HL-60 (cell line): ENCODE measurements around the gene TUBE1.
"Not testable (repeated sequence)": the region's sequence is repeated elsewhere in the genome, so short reads cannot be mapped to it uniquely, and the experiment has no call there.

ENCODE experiments used
- DNase-seq, 2 experiments: peaks; one replicate each; pipeline ENCODE4 v3.0.0-alpha.2; 2010 to 2020; ENCODE audit warnings: low read depth in 1 of 2, low spot score in 1 of 2
- H3K27ac ChIP-seq: fragments of 250-450 bp; sonication (Bioruptor Pico); replicated peaks from 2 replicates; pipeline ENCODE4 v1.5.1; 2020; ENCODE audit warnings: mild to moderate bottlenecking, moderate library complexity
- H3K27me3 ChIP-seq: fragments of 250-450 bp; sonication (Bioruptor Pico); 2 replicates; pipeline ENCODE4 v1.5.1; 2021; ENCODE audit warnings: mild to moderate bottlenecking, moderate library complexity; ENCODE audit not compliant: insufficient read depth, poor library complexity, severe bottlenecking
- H3K4me3 ChIP-seq: replicated peaks from 2 replicates; pipeline ENCODE4 v1.5.1; 2011; ENCODE audit warnings: mild to moderate bottlenecking, control low read depth, low read length; ENCODE audit not compliant: insufficient read depth
- GABPA ChIP-seq: IDR thresholded peaks from 2 replicates; pipeline ENCODE4 v1.6.1; 2012; ENCODE audit warnings: low read depth
- POLR2AphosphoS5 ChIP-seq: IDR thresholded peaks from 2 replicates; pipeline ENCODE4 v1.6.1; 2012; ENCODE audit warnings: low read depth
- SPI1 ChIP-seq: IDR thresholded peaks from 2 replicates; pipeline ENCODE4 v1.6.1; 2012; ENCODE audit warnings: low read depth, mild to moderate bottlenecking, borderline replicate concordance
- TF ChIP-seq, protein P1 (sequence below): IDR thresholded peaks from 2 replicates; pipeline ENCODE4 v1.6.1; 2012; ENCODE audit warnings: low read depth; ENCODE audit not compliant: insufficient replicate concordance
- TF ChIP-seq, protein P2 (sequence below): IDR thresholded peaks from one replicate; pipeline ENCODE4 v1.5.1; 2011; ENCODE audit warnings: low read length, control low read depth, inconsistent platforms; ENCODE audit not compliant: insufficient read depth

The TUBE1 gene

DNA sequence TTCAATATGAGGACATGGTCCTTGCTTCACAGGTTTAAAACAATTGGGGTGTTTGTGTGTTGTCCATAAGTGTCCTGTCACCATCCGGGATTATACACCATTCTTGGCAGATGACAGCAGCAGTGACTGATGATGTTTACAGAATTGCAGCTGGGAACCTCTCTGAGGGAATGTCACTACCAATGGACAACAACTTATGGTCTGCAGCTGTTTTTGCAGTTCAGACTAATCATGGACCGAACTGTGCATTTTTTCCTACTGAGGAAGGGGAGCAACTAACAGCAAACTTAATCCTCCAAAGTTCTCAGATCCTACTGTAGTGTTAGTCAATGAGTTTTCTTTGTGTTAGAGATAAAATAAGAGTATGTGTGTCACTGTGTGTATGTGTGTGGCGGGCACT is 26.1 kb upstream of the TUBE1 start:
- H3K27ac ChIP-seq: no peak overlapping the region
- no peak for DNase-seq

DNA sequence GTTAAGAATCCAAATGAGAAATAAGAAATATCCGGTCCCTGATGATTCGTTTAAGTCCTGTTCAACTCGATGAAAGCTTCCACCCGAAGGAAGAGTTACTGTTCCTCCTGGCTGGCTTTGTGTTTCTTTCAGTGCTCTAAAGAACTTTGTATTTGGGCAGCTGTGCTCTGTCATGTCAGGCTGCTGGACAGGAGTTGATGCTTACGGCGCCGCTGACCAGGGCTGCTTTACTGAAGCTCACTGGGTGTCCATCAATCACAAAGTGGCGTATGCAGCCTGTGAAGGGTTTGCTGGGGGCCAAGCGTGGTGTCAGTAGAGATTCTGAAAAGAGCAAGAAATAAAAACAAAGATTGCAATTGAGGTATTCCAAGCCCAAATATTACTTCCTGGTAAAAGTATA is 22.0 kb upstream of the TUBE1 start:
- H3K4me3 ChIP-seq: no peak overlapping the region
- no peak for TF ChIP-seq SPI1
- no peak for TF ChIP-seq POLR2AphosphoS5
- TF ChIP-seq, protein P1, sequence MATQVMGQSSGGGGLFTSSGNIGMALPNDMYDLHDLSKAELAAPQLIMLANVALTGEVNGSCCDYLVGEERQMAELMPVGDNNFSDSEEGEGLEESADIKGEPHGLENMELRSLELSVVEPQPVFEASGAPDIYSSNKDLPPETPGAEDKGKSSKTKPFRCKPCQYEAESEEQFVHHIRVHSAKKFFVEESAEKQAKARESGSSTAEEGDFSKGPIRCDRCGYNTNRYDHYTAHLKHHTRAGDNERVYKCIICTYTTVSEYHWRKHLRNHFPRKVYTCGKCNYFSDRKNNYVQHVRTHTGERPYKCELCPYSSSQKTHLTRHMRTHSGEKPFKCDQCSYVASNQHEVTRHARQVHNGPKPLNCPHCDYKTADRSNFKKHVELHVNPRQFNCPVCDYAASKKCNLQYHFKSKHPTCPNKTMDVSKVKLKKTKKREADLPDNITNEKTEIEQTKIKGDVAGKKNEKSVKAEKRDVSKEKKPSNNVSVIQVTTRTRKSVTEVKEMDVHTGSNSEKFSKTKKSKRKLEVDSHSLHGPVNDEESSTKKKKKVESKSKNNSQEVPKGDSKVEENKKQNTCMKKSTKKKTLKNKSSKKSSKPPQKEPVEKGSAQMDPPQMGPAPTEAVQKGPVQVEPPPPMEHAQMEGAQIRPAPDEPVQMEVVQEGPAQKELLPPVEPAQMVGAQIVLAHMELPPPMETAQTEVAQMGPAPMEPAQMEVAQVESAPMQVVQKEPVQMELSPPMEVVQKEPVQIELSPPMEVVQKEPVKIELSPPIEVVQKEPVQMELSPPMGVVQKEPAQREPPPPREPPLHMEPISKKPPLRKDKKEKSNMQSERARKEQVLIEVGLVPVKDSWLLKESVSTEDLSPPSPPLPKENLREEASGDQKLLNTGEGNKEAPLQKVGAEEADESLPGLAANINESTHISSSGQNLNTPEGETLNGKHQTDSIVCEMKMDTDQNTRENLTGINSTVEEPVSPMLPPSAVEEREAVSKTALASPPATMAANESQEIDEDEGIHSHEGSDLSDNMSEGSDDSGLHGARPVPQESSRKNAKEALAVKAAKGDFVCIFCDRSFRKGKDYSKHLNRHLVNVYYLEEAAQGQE: no peak
- TF ChIP-seq GABPA: no peak
- TF ChIP-seq, protein P2, sequence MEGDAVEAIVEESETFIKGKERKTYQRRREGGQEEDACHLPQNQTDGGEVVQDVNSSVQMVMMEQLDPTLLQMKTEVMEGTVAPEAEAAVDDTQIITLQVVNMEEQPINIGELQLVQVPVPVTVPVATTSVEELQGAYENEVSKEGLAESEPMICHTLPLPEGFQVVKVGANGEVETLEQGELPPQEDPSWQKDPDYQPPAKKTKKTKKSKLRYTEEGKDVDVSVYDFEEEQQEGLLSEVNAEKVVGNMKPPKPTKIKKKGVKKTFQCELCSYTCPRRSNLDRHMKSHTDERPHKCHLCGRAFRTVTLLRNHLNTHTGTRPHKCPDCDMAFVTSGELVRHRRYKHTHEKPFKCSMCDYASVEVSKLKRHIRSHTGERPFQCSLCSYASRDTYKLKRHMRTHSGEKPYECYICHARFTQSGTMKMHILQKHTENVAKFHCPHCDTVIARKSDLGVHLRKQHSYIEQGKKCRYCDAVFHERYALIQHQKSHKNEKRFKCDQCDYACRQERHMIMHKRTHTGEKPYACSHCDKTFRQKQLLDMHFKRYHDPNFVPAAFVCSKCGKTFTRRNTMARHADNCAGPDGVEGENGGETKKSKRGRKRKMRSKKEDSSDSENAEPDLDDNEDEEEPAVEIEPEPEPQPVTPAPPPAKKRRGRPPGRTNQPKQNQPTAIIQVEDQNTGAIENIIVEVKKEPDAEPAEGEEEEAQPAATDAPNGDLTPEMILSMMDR: no peak
- no peak overlapping the region for H3K27ac ChIP-seq
- no peaks in the 10 kb centered on the region for H3K27me3 ChIP-seq
- DNase-seq: no peak

More for the DNA sequence above, 26.1 kb upstream of the TUBE1 start:
- TF ChIP-seq, protein P1: no peak
- no peak for TF ChIP-seq SPI1
- Histone ChIP-seq H3K27me3 (no peaks in the 10 kb centered on the region), H3K4me3 (no peak overlapping the region)

DNA sequence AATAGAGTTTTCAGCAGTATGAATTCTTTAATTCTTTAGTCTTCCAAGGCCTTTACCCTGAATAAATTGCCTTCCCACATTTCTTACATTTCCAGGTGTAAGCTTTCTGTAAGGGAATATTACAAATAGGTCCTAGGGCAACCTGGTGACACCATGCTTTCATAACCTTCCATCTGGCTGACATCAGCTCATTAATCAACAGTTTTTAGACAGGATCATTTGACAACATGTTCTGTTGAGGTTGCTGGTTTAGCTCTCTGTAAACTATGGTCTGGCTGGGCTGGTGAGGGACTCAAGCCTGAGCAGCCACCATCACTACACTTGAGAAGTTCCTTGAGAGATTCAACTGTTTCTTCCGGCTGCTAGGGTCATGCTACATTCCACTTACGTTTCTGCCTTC is 19.3 kb upstream of the TUBE1 start:
- no peak for TF ChIP-seq GABPA
- no peak for DNase-seq
- Histone ChIP-seq H3K27me3 (no peaks in the 10 kb centered on the region), H3K4me3 (no peak overlapping the region), H3K27ac (no peak overlapping the region)

DNA sequence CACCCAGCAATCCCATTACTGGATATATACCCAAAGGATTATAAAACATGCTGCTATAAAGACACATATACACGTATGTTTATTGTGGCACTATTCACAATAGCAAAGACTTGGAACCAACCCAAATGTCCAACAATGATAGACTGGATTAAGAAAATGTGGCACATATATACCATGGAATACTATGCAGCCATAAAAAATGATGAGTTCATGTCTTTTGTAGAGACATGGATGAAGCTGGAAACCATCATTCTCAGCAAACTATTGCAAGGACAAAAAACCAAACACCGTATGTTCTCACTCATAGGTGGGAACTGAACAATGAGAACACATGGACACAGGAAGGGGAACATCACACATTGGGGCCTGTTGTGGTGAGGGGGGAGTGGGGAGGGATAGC is 18.7 kb upstream of the TUBE1 start:
- H3K4me3 ChIP-seq, H3K27ac ChIP-seq, DNase-seq, H3K27me3 ChIP-seq: not testable (repeated sequence)

DNA sequence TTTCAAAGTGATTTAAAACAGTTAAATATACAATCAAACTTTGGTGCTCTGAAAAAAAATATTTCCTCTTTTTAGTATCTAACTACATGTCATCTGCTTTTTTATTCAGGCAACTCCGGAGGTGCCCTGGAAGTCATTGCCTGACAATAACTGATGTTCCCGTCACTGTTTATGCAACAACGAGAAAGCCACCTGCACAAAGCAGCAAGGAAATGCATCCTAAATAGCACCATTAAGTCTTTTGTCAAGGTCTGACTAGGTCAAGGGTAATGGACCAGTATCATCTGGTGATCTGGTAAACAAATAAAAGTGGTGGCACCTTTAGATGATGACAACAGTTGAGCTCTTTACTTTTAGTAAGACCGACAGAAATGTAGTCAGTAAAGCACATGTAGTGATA is 13.3 kb upstream of the TUBE1 start:
- no peaks in the 10 kb centered on the region for H3K27me3 ChIP-seq
- DNase-seq: no peak
- H3K27ac ChIP-seq: no peak overlapping the region
- no peak for TF ChIP-seq POLR2AphosphoS5
- TF ChIP-seq GABPA: no peak
- TF ChIP-seq, protein P2: no peak
- no peak overlapping the region for H3K4me3 ChIP-seq
